COLO829 (cell line): ENCODE data around the gene DNAJB14.
"Not testable (repeated sequence)": the region's sequence is repeated elsewhere in the genome, so short reads cannot be mapped to it uniquely, and the experiment has no call there.

Source experiments
- DNase-seq: peaks from one replicate; pipeline ENCODE4 v3.0.0; 2012; ENCODE audit warnings: low spot score

DNAJB14 gene

DNA sequence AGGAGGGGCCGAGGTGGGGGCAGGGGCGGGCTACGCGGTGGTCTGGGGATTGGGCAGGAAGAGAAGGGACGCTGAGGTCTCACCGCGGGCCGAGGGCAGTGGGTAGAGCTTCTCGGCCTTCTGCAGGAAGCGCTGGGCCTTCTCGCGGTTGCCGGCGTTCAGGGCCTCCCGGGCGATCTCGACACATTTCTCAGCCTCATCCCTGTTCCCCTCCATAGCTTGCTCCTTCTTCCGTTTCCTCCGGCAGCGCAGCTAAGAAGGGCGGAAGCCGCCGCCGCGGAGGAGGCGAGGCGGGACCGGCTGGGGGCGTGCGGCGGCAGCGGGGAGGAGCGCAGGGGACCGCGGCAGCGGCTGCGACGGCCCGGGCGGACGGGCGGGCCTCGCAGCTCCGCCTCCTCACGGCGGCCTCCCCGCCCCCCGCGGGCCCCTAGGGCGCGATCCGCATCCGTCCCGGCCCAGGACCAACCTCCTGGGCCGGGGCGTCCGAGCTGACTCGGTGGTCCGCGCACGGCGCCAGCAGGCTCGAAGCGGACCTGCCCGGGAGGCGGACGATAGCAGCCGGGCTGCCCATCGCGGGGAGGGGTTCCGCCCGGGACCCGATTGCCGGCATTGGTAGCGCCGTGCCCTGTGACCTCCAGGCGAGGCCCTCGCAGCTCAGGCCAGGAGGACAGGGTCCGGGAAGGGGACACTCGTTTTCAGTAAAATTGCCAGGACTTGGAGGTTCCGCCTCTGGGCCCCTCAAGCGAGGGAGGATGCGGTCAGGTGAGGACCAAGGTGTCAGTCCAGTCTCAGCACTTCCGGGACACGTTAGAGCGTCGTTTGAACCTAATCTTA is at the start of gene DNAJB14:
TSS of gene DNAJB14 (minus strand) at position 263 of the 834 bp plus-strand sequence. CDS start at position 216, 47 bp downstream.
- DNase-seq = no peak

DNA sequence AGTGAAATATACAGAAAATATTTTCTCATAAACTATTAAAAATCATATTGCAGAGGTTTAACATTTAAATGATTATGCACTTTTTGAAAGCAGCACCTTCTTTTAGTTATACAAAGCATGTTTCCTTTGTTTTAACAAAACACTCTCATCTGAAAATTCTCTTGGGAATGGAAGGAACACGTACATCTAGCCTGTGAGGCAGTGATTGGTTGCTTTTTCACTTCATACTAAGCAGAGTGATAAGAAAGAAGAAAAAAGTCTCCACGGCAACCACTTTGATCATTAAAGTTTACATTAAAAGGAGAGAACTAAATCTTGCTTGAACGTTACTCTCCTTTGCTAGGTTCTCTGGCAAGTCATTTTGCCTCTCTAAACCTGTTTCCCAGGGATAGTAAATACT is 45.3 kb upstream of the DNAJB14 start:
- DNase-seq = no peak

DNA sequence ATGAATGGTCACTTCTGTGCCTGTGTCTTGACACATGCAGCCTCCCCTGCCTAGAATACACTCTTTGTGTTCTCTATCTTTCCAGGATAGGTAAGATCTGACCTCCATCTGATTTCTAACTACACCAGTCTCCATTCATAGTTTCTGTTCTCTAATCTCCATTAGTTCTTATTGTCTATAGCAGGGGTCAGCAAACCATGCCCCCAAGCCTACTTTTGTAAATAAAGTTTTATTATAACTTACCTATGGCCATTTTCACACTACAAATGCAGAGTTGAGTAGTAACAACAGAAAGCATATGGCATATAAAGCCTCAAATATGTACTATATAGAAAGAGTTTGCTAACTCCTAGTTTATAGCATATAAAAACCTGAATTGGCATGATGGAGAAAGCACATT is 41.3 kb upstream of the DNAJB14 start:
- peak; percentile 46 for DNase-seq

DNA sequence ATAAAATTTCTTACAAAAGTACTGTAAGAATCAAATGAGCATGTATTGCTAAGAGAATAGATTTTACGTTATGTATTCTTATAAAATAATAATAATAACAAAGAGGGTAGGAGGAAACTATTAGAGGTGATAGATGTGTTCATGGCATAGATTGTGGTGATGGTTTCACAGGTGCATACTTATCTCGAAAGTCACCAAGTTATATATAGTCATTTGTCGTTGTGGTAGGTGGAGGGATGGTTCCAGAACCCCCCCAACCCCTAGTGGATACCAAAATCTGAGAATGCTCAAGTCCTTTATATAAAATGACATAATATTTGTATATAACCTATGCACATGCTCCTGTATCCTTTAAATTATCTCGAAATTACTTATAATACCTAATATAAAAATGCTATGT is 40.4 kb upstream of the DNAJB14 start:
- no peak for DNase-seq

DNA sequence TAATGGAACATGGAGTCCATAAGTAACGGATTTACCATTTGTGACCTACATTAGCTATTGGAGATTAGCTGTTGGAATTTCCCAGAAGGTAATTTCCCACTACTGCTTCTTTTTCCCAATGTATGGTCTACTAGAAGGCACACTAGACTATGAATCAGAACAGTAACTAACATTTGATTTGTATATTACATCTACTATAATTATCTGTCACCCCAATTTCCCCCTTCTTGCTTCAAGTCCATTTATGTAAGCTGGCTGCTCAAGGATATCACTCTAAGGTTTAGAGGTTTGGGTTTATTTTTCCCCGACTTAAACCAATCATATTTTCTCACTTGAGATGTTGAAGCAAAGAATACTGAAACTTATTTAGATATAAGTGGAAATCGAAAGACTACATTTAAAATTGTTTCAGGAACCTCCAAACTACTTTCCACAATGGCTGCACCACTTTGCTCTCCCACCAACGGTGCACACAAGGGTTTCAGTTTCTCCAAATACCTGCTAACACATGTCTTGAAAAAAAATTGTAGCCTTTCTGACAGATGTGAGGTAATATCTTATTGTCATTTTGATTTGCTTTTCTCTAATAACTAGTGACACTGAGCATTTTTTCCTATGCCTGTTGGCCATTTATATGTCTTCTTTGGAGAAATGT is 37.0 kb upstream of the DNAJB14 start:
- no peak for DNase-seq

DNA sequence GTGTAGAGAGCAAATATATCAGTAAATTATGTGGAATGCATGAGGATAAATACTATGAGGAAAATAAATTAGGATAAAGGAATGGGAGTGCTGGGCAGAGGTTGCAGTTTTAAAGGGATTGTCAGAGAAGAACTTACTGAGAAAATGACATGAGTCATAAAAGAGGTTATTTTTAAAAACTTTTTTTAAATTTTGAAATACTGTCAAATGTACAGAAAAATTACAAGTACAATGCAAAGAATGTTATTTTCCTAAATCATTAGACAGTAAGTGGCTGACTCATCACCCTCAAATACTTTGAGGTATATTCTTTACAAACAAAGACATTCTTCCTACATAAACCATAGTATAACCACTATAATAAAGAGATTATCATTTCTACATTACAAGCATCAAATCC is 33.5 kb upstream of the DNAJB14 start:
- no peak for DNase-seq

DNA sequence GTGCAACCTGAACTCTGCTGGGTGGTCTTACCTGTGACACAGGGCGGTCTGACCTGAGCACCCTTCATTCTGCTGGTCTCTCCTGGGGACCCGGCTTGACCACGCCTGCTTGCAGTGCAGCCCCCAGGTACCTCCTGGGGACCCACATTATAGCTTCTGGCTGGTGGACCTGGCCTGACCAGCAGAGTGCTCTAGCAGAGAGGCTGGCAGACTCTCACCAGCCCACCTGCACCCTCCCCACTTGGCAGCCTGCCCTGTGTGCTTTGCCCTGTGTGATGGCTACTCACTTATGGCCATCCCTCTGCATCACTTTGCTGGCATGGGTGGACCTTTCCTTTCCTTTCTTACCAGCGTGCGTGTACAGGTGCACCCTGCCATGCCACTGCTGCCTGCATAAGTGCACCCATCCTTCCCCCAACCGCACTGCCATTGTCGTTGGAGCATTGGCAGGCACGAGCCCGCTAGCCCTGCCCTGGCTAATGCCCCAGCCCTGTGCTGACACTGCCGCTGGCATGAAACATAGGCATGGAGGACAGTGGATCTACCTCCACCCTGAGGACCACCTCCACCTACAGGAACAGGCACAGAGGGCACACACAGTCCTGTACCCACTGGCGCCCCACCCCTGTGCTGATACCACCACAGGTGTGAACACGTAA is 25.2 kb upstream of the DNAJB14 start:
- no peak for DNase-seq

DNA sequence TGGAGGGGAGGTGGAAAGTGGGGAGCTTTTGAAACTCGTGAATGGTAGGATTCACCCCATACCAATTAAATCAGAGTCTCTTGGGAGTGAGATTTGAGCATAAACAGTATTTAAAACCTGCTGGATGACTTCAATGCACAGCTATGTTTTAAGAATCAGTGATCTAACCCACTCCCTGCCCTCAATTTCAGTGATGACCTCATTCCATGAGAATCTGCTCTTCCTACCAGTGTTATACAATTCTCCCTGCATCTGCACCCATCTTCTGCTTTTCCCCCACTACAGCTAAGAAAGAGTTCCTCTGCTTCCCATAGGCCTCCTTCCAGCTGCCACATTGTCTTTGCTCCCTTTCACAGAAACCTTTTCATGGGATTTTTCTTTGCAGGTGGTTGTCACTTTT is 21.9 kb upstream of the DNAJB14 start:
- DNase-seq = no peak

DNA sequence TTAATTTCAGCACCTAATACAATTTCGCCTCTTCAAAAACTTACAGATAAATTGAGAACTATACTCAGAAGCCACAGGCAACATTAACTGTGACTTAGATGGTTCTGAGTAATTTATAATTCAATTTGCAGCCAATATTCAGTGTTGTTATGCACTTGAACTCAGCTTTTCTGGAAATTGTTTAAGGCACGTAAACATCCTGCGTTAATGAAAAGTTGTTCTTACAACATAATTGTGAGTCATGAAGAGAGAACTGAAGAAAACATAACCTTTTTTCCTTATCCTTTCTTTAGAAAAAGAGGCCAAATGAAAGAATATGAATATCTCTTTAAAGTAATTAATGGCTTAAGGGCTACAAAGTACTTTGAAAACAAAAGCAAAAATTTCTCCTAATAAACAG is 20.3 kb upstream of the DNAJB14 start:
- no peak for DNase-seq

DNA sequence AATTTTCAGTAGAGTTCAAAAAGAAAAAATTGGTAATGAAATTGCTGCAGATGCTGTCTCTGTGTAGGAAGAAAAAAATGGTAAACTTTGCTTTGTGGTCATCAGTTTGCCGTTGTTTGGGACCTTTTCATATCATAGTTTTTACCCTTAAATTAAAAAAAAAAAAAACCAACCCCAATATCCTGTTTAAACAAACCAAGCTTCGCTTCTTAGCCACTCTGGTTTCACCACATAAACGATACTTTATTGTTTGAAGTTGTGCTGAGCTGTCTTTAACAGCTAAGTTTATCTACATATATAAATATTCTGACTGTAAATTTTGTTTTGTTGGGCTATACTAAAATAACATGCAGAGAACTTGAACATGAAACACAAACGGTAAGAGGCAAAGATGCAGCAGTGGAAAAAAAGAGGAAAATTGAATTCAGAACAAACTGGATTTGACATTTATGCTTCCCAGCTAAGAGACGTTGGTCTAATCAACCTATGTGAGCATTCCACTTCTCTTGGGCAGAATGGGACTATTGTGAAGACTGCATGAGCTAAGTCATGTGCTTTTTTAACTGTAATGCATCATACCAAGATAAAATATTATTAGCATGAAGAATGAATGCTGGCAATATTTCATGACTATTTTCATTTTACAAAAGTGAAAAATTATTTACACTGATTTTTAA is 19.4 kb upstream of the DNAJB14 start:
- peak; percentile 91 for DNase-seq

DNA sequence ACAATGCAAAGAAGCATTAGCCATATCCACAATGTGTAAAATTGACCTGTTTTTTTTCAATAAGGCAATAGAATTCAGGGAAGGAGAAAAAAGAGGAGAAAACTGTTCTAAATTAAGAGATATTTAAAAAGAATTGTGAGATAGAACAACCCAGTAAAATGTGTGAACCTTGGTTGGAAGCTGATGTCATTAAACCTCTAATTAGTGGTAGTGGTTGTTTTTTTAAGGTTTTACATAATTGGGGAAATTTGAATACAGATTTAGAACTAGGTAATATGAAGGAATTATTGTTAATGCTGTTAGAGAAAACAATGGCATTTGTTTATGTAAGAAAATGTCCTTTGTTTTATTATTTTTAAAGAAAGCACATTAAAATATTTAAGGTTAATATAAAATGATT is 18.8 kb upstream of the DNAJB14 start:
- no peak for DNase-seq

DNA sequence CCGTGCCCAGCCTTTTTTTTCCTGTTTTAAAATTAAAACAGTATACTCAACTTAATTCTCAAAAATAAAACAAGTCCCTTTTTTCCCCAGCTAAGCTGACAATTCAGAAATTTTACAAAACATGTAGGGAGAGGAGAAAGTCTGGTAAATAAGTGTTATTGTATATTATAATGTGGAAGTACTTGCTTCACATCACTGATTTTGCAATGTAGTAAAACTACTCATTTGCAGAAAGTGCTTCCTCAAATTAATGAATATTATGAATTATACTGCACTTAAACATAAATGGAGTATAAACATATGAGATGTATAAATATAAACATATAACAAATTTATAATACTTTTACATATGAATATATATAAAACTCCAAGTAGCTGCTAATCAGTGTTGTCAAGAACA is 15.3 kb upstream of the DNAJB14 start:
- no peak for DNase-seq

DNA sequence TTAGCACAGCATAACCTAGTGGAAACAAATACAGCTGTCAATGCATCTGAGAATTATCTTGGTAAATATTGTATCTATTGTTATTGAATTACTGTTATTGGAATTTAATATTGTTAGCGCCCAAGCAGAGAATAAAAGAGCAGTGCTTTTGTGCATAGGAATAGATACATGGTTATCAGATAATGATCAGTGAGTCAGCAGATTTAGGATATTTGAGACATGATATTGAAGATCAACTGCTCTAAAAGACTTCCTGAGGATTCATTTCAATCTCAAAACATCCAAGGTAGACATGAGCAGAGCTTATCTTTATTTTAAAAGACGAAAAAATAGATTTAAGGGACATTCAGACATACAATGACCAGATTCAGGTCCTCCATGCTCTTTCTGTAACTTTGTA is 14.2 kb upstream of the DNAJB14 start:
- DNase-seq = no peak

DNA sequence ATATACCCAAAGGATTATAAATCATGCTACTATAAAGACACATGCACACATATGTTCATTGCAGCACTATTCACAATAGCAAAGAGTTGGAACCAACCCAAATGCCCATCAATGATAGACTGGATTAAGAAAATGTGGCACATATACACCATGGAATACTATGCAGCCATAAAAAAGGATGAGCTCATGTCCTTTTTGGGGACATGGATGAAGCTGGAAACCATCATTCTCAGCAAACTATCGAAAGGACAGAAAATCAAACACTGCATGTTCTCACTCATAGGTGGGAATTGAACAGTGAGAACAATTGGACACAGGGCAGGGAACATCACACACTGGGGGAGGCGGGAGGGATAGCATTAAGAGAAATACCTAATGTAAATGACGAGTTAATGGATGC is 11.8 kb upstream of the DNAJB14 start:
- DNase-seq = not testable (repeated sequence)

DNA sequence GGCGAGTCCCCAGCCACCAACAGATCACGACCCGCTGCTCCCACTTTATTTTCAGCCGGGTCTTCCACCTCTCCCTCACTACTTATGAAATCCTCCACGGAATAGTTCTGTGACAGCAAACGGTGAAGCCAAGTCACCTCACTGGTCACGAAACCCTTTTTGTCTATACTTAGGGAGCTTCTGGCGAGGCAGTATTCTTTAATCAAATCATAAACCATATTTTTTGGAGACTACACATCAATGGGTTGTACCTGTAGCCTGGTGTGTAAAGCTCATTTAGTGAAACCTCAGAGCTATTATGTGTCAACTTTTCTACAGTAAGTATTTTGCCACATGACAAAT is 4.5 kb upstream of the DNAJB14 start:
- DNase-seq = no peak

DNA sequence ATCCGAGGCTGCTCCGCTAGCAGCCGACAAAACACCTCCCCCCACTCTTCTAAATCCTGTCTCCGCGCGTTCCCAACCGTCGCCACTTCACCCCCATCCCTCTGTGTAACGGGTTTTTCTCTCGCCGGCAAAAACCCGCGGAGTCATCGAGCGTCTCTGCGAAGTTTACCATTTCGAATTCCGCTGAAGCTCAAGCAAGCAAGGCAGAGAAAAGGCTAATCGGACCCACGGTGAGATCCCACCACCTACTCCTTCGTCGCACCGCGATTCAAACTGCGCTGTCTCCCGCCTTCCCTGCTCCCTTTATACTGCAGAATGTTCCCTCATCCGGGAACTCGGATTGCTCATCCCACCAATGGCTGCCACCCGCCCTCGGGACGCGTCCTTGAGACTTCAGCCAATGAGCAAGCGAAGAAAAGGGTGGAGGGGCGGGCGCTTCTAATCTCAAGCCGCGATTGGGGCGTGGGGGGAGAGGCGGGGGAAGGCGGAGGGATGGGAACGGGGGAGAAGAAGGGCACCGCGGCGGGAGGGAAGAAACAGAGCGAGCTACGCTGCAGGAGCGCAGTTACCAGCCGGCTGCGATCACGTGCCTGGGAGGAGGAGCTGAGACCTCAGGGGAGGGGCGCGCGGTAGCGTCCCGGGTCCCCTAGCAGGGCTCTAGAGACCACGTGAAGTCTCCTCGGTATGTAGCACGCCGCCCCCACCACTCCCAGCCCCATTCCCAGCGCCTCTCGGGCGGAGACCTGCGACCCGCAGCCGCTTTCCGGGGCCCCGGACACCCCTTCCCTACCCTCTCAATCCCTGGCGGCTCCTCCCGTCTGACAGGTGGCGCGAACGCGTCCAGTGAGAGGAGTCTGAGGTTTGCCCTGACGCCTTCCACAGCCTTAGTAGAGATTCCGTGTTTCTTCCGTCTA is 3.8 kb upstream of the DNAJB14 start, which contains the start of gene H2AZ1:
TSS of gene H2AZ1 (minus strand) at position 277 of the 914 bp plus-strand sequence. CDS start at position 172, 105 bp downstream.
- peak; percentile 100 for DNase-seq

DNA sequence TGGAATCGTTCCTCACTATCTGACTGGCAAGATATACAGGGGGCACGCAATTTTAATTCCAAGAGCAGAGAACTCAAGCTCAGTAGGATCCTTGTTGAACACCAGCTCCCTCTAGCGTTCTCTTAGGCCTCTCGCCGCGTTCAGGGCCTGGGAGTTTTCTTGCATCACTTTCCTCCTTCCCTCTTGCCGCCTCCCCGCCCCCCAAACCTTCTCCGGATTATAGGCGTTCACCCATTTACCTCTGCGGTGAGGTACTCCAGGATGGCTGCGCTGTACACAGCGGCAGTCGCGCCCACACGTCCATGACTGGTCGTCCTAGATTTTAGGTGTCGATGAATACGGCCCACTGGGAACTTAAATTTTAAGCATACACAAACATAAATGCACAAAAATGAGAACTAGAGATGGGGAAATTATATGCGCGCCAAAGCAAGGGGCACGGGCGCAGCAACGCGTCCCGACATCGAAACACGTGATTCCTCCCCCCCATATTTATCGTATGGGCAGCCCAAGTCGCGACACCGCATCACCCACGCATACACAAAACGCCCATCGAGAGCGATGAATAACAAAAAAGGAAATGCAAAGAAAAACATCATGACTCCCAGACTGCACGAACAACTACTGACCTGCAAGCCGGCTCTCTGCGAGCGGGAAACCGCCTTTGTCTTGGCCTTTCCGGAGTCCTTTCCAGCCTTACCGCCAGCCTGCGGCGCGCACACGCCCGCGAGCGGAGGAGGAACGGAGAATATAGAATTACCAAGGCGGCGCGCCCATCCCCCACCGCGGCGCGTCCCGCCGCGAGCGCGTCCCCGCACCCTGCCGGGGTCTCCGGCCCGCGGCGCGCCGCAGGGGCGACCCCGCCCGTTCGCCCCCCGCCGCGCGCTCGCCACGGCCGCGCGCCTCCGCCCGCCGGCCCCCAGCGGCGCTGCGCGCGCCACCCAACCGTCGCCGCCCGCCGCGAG is 2.9 kb upstream of the DNAJB14 start:
- DNase-seq = peak; percentile 90

DNA sequence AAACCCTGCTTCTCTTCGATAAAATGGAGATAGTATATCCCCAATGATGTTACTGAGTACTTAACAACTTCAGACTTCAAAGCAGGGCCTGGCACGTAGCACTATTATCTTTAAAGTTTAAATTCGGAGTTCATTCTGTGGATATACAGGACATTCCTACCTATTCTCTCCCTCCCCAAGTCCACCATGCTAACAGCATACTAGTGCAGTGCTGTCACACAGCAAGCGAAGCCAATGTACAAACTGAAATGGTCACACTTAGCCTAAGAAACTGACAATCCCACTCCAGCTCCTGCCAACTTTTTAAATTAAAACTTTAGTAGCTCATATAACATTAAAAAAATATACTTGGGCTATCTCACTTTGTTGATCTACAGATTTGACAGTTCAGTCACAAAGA is 1.2 kb upstream of the DNAJB14 start:
- DNase-seq = no peak

DNA sequence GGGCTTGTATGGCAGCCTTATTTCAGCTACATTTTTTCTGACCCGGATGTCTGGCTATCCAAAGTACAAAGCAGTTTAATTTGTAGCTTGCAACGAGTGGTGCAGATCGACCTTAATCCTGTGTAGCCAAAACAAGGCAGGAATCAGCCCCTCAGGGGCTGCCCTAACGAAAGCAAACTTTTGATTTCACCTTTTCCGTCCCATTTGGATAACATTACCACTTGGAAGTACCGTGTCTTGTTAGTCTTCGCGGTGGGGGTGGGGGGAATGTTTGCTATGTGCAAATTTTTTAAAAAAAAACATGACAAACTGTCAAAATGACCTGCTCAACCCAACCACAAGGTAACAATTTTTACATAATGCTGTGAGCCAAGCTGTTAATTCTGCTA is 766 bp upstream of the DNAJB14 start:
- DNase-seq = no peak

DNA sequence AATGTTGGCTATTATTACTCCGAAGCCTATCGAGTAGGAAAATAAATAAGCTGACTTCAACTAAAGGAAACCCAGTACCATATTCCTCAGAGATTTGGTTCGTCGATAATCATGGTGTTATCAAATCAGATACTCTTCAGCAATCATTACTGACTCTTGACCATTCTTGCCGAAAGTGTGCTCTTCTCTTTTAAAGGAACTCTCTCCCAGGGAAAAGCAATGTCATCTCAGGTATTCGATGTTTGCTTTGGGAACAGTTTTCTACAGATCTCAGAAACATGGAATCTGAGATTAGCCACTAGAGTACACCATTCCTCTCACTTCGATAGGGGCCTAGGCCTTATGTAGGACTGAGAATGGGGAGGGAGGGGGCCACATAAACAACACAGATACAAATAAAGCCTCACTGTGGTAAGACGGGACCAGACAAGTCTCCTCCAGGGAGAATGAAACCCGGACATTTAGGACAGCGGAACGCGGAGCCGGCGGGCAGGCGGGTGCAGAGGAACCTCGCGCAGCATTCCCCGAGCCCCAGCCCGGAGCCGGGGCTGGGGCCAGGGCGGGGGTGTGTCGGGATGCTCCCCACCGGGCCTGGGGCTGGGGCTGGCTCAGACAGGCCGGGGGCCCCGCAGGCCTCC is 581 bp downstream of the DNAJB14 start:
- DNase-seq = no peak
